ENCODE results near the gene SF3B4.

- no peak for TF ChIP-seq POLR2AphosphoS5 (IDR thresholded peaks at IDR 0.05)
- no peak for TF ChIP-seq CTCF (IDR thresholded peaks at IDR 0.05)
Observed at GRCh38 chr1:149926296-149926695, 1.3 kb downstream of the SF3B4 start.
